ENCODE measurements around the gene TECPR2. TPM values are rescaled to one million over a fixed set of nuclear protein-coding genes. Genes with fewer than 3 reads are reported as not detected.

TECPR2 gene
- total RNA-seq, 1 experiment from 2014 or later: 29.7 TPM

DNA sequence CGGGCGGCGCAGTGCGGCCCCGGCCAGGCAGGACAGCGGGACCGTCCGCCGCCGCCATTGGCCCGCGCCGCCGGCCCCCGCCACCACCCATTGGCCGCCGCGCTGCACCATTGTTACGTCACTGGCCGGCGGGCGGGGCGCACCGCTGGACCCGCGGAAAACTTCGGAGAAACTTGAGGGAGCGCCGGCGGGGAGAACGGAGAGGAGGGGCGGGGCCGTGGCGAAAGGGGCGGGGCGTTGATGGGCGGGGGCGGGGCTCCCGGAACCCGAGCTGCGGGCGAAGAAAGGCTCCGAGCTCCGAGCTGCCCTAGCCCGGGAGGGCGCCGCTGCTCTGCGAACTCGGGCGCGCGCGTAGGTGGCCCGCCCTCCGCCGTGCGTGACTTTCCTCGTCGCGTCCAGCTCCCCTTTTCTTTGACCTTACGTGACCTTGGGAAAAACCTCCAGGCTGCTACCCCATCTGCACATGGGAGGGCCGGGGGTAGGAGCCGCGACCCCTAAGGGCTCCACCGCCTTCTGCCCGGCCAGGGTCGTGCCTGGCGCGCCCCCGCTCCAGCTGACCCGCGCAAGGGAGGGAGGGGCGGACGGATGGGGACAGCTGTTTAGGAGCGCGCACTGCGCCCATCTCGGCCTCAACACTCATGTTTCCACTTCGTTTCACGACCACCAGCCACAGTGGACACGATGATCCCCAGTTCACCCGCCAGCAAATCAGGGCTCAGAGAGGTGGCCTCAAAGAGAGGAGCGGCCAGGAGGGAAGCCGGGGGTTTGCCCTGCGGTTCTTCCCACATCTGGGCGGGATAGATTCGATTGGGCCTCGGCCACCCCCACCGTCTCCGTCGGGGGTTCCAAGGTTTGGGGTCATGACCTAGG, 147.2 kb downstream of the TECPR2 start, which contains the start of gene ANKRD9:
TSS of gene ANKRD9 (minus strand) at position 31 of the 870 bp plus-strand sequence. CDS start 1,887 bp downstream, outside the sequence.
- CTCF ChIA-PET: interaction anchor here (0.5 to 1.0 kb wide), 5 partner anchors 67 to 701 kb away, joined by 3 to 4 read pairs (median 3); no protein-coding TSS in a partner anchor
- H3K4me3 ChIP-seq: peak within 1 kb of the TSS; percentile 91
- peaks cover 22% of the 10 kb centered on the region for H3F3A ChIP-seq (ENCODE audit: insufficient read depth, low read depth)
- no peaks in the 10 kb centered on the region for H3K36me3 ChIP-seq (ENCODE audit: low read depth)
- no TSS peak for BruUV-seq (replicated peaks)
- peak within 1 kb of the TSS; percentile 99 for H3K4me2 ChIP-seq
- no peaks in the 10 kb centered on the region for H3K9me2 ChIP-seq (ENCODE audit: insufficient read depth)
- peak; percentile 91 to 99 for DNase-seq
- H3K27ac ChIP-seq: peak within 1 kb of the TSS; percentile 24
- no peaks in the 10 kb centered on the region for H3K79me2 ChIP-seq (ENCODE audit: low read depth)
- TF ChIP-seq EZH2 (IDR thresholded peaks at IDR 0.05; ENCODE audit: low read depth): no peak
- TF ChIP-seq, protein P1, sequence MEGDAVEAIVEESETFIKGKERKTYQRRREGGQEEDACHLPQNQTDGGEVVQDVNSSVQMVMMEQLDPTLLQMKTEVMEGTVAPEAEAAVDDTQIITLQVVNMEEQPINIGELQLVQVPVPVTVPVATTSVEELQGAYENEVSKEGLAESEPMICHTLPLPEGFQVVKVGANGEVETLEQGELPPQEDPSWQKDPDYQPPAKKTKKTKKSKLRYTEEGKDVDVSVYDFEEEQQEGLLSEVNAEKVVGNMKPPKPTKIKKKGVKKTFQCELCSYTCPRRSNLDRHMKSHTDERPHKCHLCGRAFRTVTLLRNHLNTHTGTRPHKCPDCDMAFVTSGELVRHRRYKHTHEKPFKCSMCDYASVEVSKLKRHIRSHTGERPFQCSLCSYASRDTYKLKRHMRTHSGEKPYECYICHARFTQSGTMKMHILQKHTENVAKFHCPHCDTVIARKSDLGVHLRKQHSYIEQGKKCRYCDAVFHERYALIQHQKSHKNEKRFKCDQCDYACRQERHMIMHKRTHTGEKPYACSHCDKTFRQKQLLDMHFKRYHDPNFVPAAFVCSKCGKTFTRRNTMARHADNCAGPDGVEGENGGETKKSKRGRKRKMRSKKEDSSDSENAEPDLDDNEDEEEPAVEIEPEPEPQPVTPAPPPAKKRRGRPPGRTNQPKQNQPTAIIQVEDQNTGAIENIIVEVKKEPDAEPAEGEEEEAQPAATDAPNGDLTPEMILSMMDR (conservative IDR thresholded peaks at IDR 0.05): no peak
- no peaks in the 10 kb centered on the region for H3K27me3 ChIP-seq (ENCODE audit: insufficient read depth, low read depth)
- POLR2A ChIA-PET (ENCODE audit: unreplicated experiment): interaction anchor here (0.6 to 1.0 kb wide), 5 partner anchors 15 to 882 kb away, joined by 3 to 8 read pairs (median 4); no protein-coding TSS in a partner anchor
- H3K4me1 ChIP-seq (replicated peaks; ENCODE audit: insufficient read depth): peaks cover 31% of the 10 kb centered on the region
- H2AFZ ChIP-seq: peak within 1 kb of the TSS; percentile 91
- no peaks in the 10 kb centered on the region for H3K9me3 ChIP-seq (ENCODE audit: insufficient read depth, low read depth)
- no peaks in the 10 kb centered on the region for H4K20me1 ChIP-seq (ENCODE audit: insufficient read depth)
- intact Hi-C loops (cut with micrococcal nuclease; ENCODE audit: unreplicated experiment): loop anchor here (2.0 to 10.0 kb wide), 3 partner anchors 193 to 881 kb away; partner anchors contain the start of genes DYNC1H1 and ZNF839

GRCh38 chr14:102510616-102511520, 148.1 kb downstream of the TECPR2 start:
- peak in 1 of 2 experiments; percentile 78 for DNase-seq
- intact Hi-C loops (cut with micrococcal nuclease; ENCODE audit: unreplicated experiment): loop anchor here (2.0 to 10.0 kb wide), 2 partner anchors 546 to 882 kb away; partner anchors contain the start of gene DYNC1H1
- no peaks in the 10 kb centered on the region for H4K20me1 ChIP-seq (ENCODE audit: insufficient read depth)
- peaks cover 31% of the 10 kb centered on the region for H3K4me1 ChIP-seq (replicated peaks; ENCODE audit: insufficient read depth)
- no peak overlapping the region for H3K27ac ChIP-seq
- H3K9me2 ChIP-seq (ENCODE audit: insufficient read depth): no peaks in the 10 kb centered on the region
- H3K9me3 ChIP-seq (ENCODE audit: insufficient read depth, low read depth): no peaks in the 10 kb centered on the region
- no peak overlapping the region for H2AFZ ChIP-seq
- TSS peak; percentile 14 for BruUV-seq (replicated peaks)
- POLR2A ChIA-PET (ENCODE audit: unreplicated experiment): interaction anchor here (0.6 to 0.7 kb wide), 3 partner anchors 417 to 935 kb away, joined by 3 to 4 read pairs (median 4); no protein-coding TSS in a partner anchor
- H3K4me2 ChIP-seq: peak overlapping the region; percentile 99
- H3K27me3 ChIP-seq (ENCODE audit: insufficient read depth, low read depth): no peaks in the 10 kb centered on the region
- TF ChIP-seq, protein P1 (conservative IDR thresholded peaks at IDR 0.05): no peak
- TF ChIP-seq EZH2 (IDR thresholded peaks at IDR 0.05; ENCODE audit: low read depth): no peak
- CTCF ChIA-PET: no interaction called here
- no peaks in the 10 kb centered on the region for H3K36me3 ChIP-seq (ENCODE audit: low read depth)
- H3F3A ChIP-seq (ENCODE audit: insufficient read depth, low read depth): peaks cover 22% of the 10 kb centered on the region
- H3K79me2 ChIP-seq (ENCODE audit: low read depth): no peaks in the 10 kb centered on the region
- H3K4me3 ChIP-seq: peak overlapping the region; percentile 91

- Histone ChIP-seq H3K4me2 (peak overlapping the region; percentile 99; the same call in 1 of the 2 replicates), H3K36me3 (ENCODE audit: low read depth) (no peaks in the 10 kb centered on the region), H3K27me3 (ENCODE audit: insufficient read depth, low read depth) (no peaks in the 10 kb centered on the region), H3K27ac (no peak overlapping the region), H2AFZ (no peak overlapping the region), H3F3A (ENCODE audit: insufficient read depth, low read depth) (peaks cover 24% of the 10 kb centered on the region), H3K4me1 (replicated peaks; ENCODE audit: insufficient read depth) (peaks cover 35% of the 10 kb centered on the region), H3K9me2 (ENCODE audit: insufficient read depth) (no peaks in the 10 kb centered on the region), H4K20me1 (ENCODE audit: insufficient read depth) (no peaks in the 10 kb centered on the region), H3K9me3 (ENCODE audit: insufficient read depth, low read depth) (no peaks in the 10 kb centered on the region), H3K79me2 (ENCODE audit: low read depth) (no peaks in the 10 kb centered on the region), H3K4me3 (no peak overlapping the region)
- no TSS peak for BruUV-seq (replicated peaks)
- TF ChIP-seq, protein P1 (conservative IDR thresholded peaks at IDR 0.05): no peak
- no peak for TF ChIP-seq EZH2 (IDR thresholded peaks at IDR 0.05; ENCODE audit: low read depth)
- POLR2A ChIA-PET (ENCODE audit: unreplicated experiment): interaction anchor here (0.7 kb wide), 1 partner anchor 935 kb away, joined by 3 read pairs; no protein-coding TSS in a partner anchor
- peak in 1 of 2 experiments; percentile 29 for DNase-seq
- CTCF ChIA-PET: no interaction called here
- intact Hi-C loops (cut with micrococcal nuclease; ENCODE audit: unreplicated experiment): loop anchor here (2.0 to 10.0 kb wide), 2 partner anchors 547 to 883 kb away; partner anchors contain the start of gene DYNC1H1
These were observed 148.8 kb downstream of the TECPR2 start for GRCh38 chr14:102511538-102511937.

Data from PC-9 (cell line).